HG03378 (cell line): ENCODE results near the gene DISP3.

Experiments
- ATAC-seq: cut with Tn5 transposase; IDR thresholded peaks from one replicate; pipeline ENCODE4 v1.9.1; 2021; ENCODE audit warnings: mild to moderate bottlenecking, moderate library complexity; ENCODE audit not compliant: unreplicated experiment

The DISP3 gene

DNA sequence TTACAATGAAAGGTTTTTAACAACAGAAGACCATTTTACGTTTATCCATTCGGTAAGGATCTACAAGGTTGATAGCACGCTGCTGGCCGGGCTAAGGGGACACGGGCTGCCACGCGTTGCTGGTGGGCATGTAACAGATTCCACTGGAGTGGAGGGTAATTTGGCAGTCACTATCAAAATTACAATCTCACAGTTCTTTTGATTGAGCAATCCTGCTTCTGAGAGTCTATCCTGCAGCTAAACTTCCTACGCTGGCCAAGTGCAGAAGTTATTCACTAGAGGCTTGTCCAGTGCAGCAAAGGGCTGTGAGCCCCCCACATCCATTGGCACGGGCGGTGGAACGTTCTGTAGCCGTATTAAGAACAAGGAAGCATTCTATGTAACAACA is 61.8 kb downstream of the DISP3 start:
- ATAC-seq = no peak

DNA sequence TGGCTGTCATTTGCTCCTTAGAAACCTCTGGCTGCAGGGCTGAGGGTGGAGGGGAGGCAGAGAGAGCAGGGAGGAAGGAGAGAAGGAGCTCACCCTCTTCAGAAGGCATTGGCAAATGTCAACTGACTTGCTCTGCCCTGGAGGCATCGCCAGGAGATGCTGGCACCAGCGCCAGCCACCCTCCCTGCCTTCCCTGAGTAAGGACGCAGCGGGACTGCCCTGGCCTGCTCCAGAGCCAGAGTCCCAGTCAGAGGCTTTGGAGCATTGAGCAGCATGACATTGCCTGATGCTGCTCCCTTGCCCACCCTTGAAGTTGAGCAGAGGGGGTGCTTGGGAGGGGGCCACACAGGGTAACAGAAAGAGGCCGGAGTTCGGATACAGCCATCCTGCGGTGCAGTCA is 62.3 kb downstream of the DISP3 start:
- no peak for ATAC-seq

DNA sequence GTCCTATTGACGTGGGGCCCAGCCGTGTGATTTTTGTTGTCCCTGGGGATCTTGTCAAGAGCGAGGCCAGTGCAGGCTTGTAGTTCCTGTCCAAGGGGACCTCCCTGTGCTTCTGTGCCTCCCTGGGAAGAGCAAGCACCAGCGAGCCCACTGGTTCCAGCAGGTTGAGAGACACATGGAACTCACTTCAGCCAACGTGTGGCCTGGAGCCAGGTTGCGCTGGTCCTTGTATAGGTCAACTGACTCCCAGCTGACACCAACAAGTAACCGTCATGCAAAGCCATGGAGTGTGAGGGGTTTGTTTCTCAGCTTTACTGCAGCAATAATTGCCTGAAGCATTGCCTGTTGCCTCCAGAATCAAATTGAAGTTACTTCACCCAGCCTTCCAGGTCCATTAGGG is 63.0 kb downstream of the DISP3 start:
- ATAC-seq = no peak

DNA sequence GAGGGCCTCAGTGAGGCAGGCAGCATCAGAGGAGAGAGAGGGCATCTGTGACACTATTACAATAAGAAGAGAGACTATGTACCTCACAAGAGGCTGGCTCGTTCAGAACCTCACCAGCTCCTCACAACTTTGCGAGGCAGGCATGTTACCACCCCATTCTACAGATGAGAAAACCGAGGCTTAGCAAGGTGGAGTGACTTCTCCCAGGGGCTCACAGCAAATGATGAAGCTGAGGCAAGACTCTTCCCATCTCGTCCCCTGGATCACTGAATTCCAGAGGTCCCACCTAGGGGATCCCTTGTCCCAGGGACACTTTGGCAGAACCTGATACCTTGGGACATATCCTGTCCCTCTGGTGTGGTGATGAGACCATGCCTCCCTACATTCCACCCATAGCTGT is 64.4 kb downstream of the DISP3 start:
- ATAC-seq = no peak

DNA sequence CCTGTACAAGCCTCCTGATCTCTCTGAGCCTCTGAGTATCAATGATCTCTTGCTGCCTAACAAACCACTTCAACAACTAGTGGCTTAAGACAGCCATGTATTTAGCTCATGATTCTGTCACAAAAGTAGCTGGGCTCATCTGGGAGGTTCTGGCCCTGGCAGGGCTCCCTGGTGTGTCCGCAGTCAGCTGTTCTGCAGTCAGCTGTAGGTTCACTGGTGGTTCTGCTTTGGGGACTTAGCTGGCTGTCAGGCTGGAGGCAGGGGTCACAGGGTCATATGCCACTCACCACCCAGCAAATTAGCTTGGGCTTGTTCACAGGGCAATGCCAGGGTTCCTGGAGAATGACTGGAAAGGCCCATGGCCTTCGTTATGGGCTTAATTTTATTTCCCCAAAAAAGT is 64.8 kb downstream of the DISP3 start:
- ATAC-seq = no peak

DNA sequence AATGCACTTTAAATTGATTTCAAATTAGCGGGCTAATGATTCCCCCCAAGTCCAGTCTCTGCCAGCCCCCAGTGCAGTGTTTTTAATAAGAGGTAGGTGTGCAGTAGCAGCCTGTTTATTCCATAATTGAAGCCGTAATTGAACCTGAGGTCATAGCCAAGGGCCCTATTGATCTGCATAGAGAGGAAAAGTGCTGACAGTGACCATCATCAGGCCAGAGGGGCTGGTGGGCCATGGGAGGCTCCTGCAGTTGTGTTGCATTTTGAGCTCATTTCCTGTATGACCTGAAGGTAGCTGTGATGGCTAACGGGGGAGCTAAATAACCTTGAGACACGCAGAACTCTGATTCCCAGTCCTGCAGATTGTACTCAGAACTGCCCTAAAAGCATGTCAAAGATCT is 67.5 kb downstream of the DISP3 start:
- ATAC-seq = no peak

DNA sequence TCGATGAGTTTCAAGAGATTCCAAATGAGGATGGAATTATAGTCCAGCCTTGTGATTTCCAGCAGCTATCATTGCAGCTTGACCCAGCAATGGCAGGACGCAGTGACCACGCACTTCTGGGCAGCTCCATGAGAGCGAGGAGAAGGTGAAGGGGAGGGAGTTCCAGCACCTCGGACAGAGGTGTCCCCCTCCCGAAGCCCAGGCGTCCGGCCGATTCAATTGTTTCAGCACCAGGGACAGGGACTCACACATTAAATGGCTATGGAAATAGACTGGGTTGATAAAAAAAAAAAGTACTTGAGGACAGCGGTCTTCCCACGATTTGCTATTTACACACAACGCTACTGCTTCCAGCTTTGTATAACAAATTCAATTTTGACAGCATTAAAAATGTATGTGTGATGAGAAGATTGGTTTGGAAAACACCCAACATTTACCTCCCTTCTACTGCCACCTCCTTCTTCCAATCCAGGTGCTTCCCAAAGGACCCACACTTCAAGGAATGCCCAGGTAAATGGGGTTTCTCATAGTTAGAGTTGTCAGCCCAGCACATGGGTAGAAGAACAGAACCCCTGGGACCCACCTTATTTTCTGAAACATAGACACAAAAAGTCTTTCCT is 71.8 kb downstream of the DISP3 start:
- ATAC-seq = no peak

DNA sequence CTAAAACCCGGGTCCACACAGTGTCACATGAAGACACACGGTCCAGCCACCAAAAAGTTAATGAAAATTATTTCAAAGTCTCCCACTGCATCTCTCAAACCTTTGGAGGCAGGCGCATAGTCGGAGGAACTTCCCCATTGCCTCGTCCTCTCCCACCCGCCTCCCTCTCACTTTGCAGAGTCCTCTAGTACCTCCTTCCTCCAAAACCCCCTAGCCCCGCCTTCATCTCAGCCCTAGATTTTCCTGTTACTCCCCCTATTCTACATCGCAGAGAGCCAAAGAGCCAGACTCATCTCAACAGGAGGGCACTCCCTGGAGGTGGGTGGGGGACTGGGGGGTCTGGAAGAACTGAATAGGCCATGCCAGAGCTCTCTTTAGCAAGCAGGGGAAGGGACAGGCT is 79.3 kb downstream of the DISP3 start:
- ATAC-seq = no peak

DNA sequence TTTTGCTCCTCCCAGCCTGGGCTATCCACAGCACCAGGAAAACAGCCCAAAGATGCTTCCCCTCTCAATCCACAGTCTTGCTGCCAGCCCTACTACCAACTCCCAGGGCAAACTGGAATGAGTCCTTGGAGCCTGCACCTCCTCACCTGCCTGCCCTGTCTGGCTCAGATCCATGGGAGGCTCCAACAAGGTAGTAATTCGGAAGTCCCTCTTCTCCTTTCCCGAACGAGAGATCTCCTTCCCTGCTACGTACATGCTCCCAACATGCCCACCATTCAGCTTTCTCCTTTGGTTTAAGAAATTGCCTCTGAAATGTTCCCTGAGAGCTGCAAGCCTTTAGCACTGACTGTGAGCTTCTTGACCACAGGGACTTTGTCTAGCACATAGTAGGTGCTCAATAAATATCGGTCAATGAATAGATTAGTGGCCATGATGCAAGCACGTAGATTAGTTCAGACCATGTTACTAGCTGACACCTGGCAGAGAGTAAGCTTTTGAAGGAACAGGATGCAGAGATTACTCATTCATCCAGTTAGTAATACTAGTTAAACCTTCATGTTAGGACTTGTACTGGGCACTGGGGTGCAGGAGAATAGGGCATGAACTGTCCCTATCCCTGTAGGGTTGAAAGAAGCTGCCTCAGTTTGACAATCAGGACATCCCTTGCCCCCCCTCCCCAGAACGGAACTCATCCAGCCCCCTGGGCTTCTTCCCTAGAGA is 80.1 kb downstream of the DISP3 start:
- ATAC-seq = no peak

DNA sequence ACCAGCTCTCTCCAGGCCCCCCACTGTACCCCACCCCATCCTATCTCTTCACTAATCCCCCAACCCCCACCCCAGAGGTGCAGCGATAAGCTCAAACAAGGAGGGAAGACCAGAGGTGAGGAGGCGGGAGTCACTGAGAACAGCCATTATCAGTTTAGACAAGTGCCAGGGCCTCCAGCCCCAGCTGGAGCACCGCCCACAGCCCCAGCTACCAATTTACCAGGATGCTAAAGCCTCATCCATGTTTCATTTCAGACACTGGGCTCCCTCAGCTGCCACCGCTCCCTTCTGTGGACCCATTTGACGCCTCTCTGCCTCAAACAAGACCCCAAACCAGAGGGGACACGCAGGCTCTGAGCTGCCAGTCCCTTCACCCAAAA is 80.6 kb downstream of the DISP3 start:
- no peak for ATAC-seq

DNA sequence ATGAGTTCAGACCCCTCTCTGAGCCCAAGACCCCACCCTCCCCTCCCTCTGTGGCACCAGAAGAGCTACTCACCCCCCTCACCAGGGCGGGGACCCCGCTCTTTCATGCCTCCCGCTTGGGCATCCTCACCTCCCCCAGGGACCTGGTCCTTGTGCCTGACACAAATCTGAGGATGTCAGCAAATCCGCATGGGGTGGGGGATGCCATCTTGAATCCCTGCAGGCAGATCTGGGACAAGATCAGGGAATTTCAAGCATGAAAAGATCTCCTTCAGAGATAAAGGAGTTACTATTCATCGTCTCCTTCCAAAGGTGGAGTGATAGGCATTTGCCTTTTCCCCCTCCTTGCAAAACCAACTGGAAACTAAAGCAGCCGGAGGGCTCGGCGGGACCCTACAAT is 81.1 kb downstream of the DISP3 start:
- no peak for ATAC-seq

DNA sequence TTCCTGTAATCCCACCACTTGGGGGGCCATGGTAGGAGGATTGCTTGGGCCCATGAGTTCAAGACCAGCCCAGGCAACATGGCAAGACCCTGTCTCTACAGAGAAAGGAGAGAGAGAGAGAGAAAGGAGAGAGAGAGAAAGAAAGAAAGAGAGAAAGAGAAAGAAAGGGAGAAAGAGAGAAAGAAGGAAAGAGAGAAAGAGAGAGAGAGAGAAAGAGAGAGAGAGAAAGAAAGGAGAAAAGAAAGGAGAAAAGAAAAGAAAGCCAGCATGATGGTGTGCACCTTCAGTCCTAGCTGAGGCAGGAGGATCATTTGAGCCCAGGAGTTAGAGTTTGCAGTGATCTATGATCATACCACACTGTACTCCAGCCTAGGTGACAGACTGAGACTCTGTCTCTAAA is 82.8 kb downstream of the DISP3 start:
- no peak for ATAC-seq

DNA sequence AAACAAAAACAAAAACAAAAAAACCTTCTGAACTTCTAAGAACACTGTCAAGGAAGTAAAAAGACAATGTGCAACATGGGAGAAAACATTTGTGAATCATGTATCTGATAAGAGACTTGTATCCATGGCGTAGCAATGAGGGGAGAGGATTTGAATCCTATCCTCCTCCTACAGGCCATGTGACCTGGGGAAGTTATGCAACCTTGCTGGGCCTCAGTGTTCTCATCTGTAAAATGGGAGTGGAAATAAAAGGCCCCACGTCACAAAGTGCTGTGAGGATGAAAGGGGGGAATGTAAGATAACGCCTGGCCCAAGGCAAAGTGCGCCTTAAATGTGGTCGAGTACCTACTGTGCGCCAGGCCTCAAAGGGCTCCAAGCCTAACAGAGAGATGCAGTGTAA is 83.7 kb downstream of the DISP3 start:
- ATAC-seq = no peak

DNA sequence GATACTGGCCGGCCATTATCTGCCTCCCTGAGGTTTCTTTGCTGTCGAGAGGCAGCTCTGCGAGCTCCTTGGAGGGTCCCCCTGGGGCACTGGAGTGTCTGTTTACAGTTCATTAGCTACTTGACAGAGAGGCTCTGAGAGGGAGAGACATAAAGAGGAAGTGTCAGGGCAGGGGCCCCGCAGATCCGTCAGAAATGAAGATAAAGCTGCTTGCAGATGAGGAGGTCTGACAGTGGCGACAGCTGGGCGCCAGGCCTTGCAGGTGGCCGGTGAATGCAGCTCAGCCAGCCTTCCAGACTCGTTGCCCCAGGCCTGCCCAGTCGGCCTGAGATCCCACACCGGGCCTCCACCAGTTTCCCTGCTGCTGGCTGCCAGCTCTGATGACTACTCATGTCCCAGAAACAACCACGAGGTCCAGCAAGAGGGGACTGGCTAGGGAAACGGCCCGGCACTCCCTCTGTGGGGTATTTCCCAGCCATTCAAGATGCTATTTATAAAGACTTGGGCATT is 84.7 kb downstream of the DISP3 start:
- ATAC-seq = no peak

DNA sequence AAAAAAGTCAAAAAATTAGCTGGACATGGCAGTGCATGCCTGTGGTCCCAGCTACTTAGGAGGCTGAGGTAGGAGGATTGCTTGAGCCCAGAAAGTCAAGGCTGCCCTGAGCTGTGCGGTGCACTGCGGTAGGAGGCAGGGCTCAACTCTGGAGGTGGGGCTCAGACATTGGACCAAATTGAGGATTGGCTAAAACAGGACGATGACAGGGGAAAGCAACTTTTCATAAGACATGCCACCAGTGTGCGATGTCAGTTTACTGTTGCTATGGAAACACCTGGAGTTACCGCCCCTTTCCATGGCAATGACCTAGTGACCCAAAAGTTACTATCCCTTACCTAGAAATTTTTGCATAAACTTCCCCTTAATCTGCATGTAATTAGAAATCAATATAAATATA is 85.3 kb downstream of the DISP3 start:
- no peak for ATAC-seq

DNA sequence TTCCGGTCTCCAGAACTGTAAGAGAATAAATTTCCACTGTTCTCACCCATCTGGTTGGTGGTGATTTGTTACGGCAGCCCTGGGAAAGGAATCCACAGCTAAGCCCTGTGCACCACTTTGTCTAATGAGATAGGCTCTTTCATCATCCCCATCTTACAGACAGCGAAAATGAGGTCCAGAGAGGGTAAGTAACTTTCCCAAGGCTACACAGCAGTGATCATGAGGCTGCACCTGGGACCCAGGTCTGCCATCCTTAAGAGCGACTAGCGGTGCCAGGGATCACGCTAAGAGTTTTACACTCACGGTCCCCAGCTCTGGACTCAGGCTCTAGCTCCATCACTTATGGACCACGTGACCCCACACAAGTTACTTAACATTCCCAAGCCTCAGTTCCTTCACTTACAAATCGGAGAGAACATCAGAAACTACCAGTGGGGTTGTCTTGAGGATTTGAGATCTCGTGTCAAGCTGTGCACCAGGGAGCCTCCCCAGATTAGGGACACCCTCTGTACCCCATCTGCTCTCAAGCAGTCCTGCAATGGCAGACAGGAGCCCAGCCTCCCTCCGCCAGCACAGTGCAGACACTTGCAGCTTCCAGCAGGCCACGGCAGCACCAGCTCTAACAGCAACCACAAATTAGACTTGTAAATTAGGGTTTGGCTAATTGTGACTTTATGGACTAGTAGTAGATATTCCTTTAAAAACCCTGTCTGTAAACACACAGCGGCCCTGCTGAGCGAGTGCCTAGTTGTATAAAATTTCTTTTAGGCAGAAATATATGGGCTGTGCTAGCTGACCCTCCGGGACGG is 87.3 kb downstream of the DISP3 start:
- ATAC-seq = no peak

DNA sequence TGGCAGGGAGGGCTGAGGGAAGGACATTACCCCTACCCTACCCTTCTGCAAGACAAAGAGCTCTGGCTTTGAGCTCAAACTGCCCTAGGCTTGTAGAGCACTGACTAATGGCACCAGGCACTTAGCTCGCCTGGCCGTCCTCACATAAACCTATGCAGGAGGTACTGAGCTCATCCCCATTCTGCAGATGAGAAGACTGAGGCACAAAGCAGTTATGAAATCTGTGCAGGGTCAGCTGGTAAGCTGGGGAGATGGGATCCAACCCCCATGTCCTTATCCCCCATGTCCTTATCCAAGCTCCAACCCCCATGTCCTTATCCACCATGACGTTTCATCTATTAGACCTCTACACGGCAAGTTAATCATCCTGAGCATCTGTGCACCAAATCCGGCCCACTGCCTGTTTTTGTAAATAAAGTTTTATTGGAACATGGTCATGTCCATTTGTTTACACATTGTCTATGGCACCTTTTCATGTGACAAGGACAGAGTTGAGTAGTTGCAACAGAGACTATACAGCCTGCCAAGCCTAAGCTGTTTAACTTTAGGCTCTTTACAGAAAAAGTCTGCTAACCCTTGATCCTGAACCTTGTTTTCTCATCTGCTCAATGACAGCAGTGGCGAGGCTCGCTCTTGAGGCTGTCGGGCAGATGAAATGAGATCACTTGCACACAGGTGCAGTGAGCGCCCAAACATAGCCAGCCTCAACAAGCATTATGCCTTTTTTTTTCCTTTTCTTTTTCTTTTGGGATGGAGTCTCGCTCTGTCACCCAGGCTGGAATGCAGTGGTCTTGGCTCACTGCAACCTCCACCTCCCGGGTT is 88.5 kb downstream of the DISP3 start:
- no peak for ATAC-seq

DNA sequence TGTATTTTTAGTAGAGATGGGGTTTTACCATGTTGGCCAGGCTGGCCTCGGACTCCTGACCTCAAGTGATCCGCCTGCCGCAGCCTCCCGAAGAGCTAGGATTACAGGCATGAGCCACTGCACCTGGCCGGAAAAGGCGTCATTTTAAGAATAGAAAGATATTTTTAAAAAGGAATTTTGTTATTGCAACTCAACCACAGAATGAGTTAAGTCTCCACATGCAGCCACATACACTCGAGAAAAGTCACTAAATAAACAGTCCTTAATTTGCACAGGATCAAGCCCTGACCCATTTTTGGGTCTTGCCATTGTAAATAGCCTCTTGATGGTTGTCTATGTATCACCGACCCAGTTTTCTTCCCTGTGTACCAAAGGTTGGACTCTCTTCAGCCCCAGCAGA is 89.7 kb downstream of the DISP3 start:
- no peak for ATAC-seq

DNA sequence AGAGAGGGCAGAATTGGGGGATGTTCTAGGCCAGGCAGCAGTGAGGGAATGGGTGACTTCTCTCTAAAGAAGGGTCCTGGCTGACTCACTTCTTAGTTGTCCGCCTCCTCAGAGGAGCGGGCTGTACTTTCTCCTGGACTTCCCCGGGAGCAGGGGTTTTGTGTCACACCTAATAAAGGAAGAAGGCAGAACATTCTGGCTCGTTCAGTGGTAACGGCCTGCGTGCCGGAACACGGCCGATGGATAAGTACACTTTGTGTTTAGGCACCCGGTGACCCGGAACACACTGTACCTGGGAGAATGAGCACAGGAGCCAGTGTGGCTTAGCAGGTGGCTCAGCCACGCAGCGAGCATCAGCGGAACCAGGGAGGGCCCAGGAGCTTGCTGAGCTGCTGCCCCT is 90.6 kb downstream of the DISP3 start:
- no peak for ATAC-seq

DNA sequence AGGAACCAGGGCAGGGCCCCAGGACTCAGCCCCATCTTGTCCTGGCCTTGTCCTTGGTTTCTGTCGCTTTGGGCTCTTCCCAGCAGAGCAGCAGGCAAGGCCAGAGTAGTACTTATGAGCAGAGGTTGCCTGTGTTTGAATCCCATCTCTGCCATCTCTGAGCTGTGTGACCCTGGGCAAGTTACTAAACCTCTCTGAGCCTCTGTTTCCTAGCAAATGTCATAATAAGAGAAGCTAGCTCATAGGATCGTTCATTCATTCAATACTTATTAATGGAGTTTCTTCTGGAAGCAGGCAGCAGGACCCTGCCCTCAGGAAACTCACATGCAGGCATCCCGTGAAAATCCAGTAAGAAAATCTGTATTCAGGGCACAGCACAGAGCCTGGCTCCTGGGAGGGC is 91.0 kb downstream of the DISP3 start:
- no peak for ATAC-seq

DNA sequence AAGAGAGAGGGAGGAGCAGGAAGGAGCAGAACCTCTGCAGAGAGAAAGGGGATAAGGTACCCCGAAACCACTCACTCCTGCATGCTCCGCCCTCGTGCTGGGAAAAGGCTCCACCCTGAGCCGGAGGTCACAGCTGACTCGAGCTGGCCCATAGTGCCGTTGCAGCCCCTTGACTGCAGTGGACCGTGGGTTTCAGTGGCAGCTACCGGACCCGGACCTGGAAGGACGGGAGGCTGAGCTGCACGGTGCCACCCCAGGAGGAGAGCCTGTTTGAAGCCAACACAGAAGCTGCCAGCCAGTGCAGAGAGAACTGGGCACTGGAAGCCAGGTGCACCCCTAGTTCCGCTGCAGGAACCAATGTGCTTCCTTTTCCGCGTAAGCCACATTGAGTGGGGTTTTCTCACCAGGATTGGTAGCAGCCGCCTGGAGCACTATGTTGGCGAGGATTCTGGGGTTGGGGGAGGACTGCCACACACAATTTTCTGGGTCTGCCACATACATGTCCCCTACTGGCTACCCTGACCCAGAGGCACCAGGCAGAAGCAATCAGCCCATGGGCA is 91.9 kb downstream of the DISP3 start:
- ATAC-seq = no peak
